PC-9 (cell line): ENCODE data around the gene PTGR3. TPM values are rescaled to one million over a fixed set of nuclear protein-coding genes. Genes with fewer than 3 reads are reported as not detected.

Experiments used
- BruUV-seq: library from RNA; stranded (reverse); fragments of 400-500 nt; replicated peaks from 2 replicates; lab custom pipeline; 2021; lab: Mats Ljungman, UMichigan
- CTCF ChIA-PET: fragments of 300-600 bp; sonication (Branson Sonifier 250); formaldehyde crosslinking; loops from one replicate; lab custom pipeline; 2022; ENCODE audit warnings: antibody characterized with exemption; lab: Charles Lee
- POLR2A ChIA-PET: fragments of 300-600 bp; sonication (Branson Sonifier 250); formaldehyde crosslinking; loops from one replicate; lab custom pipeline; 2022; ENCODE audit warnings: antibody characterized with exemption; ENCODE audit not compliant: unreplicated experiment; lab: Charles Lee
- DNase-seq, 2 experiments: peaks; one replicate each; pipeline versions ENCODE4 v3.0.0 to v3.0.0-alpha.2; 2015 to 2022; ENCODE audit warnings: mixed read lengths in 1 of 2
- H2AFZ ChIP-seq: fragments of 200-600 bp; sonication (generic); 2 replicates; pipeline ENCODE4 v1.8.1; 2017; ENCODE audit warnings: antibody characterized with exemption
- H3F3A ChIP-seq: fragments of 200-600 bp; sonication (generic); 2 replicates; pipeline ENCODE4 v1.8.1; 2017; ENCODE audit warnings: antibody characterized with exemption, mild to moderate bottlenecking, low read depth; ENCODE audit not compliant: insufficient read depth
- H3K27ac ChIP-seq: fragments of 200-600 bp; sonication (generic); 2 replicates; pipeline ENCODE4 v1.6.1; 2016; ENCODE audit warnings: mixed run types
- H3K27me3 ChIP-seq: fragments of 200-600 bp; sonication (generic); 2 replicates; pipeline ENCODE4 v1.6.1; 2016; ENCODE audit warnings: low read depth, mixed run types; ENCODE audit not compliant: insufficient read depth
- H3K36me3 ChIP-seq: fragments of 200-600 bp; sonication (generic); 2 replicates; pipeline ENCODE4 v1.6.1; 2016; ENCODE audit warnings: low read depth, mixed run types
- H3K4me1 ChIP-seq: fragments of 200-600 bp; sonication (generic); replicated peaks from 2 replicates; pipeline ENCODE4 v1.6.1; 2016; ENCODE audit warnings: mixed run types; ENCODE audit not compliant: insufficient read depth
- H3K4me2 ChIP-seq: fragments of 200-600 bp; sonication (generic); 2 replicates; pipeline ENCODE4 v1.6.1; 2017; ENCODE audit warnings: mixed run types
- H3K4me3 ChIP-seq: fragments of 200-600 bp; sonication (generic); 2 replicates; pipeline ENCODE4 v1.6.1; 2016; ENCODE audit warnings: mixed run types
- H3K79me2 ChIP-seq: fragments of 200-600 bp; sonication (generic); 2 replicates; pipeline ENCODE4 v1.6.1; 2017; ENCODE audit warnings: low read depth, mixed run types
- H3K9me2 ChIP-seq: fragments of 200-600 bp; sonication (generic); 2 replicates; pipeline ENCODE4 v1.8.1; 2017; ENCODE audit warnings: mild to moderate bottlenecking; ENCODE audit not compliant: insufficient read depth
- H3K9me3 ChIP-seq: fragments of 200-600 bp; sonication (generic); 2 replicates; pipeline ENCODE4 v1.8.1; 2016; ENCODE audit warnings: low read depth; ENCODE audit not compliant: insufficient read depth
- H4K20me1 ChIP-seq: fragments of 200-600 bp; sonication (generic); 2 replicates; pipeline ENCODE4 v1.8.1; 2017; ENCODE audit not compliant: insufficient read depth
- EZH2 ChIP-seq: fragments of 200-600 bp; sonication (generic); IDR thresholded peaks from 2 replicates; pipeline ENCODE4 v1.8.0; 2017; ENCODE audit warnings: antibody characterized with exemption, low read depth
- intact Hi-C: fragments of 100-400 bp; cut with micrococcal nuclease; formaldehyde crosslinking; loops from one replicate; pipeline ENCODE4 v1.10.0; 2022; ENCODE audit not compliant: unreplicated experiment
- total RNA-seq: library from RNA; stranded (reverse); gene quantifications from 2 replicates; pipeline ENCODE4 v1.2.3, GENCODE V29; 2021
- TF ChIP-seq, protein P1 (sequence below): fragments of 200-600 bp; sonication (generic); conservative IDR thresholded peaks from 2 replicates; pipeline ENCODE4 v1.6.1; 2017; ENCODE audit warnings: mixed run types, antibody characterized with exemption, mild to moderate bottlenecking, moderate library complexity

PTGR3 gene
- total RNA-seq, 1 experiment from 2014 or later = 38.4 TPM

DNA sequence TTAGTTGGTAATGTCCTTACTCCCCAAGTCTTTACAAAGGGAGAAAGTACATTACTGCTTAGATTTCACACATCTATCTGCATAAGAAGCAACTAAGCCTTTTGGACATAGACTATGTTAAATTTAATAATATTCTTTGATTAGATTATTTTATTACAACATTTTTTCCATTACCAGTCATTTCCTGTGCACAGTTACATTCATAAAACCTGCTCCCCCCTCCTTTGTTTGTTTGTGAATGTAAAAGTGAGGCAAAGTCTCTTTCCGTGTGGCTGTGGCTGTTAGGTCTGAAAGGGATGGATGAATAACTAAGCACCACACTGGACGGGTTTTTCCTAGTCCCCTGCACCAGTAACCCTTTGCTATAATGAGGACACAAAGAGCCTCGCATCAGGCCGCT, 9.6 kb downstream of the PTGR3 start:
- H3K4me2 ChIP-seq = no peak overlapping the region

DNA sequence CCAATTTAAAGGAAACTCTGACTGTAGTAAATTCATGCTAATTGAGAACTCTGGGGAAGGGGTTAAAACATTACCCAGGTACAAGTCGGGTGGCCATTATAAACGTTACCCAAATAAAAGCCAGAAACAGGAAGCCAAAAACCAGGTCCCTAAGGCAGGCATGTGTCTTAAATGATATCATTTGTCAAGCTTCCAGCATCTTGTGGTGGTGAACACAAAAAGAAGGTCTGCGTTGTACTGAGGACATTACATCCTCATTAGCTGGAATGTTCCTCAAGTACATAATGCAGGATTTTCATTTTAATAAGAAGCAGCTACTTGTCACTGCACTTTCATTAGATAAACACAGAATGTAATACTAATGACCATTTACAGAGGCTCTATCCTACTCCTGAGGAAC, 10.9 kb downstream of the PTGR3 start:
- H4K20me1 ChIP-seq = 0 out of 2 replicates have a peak, but pooled peaks cover 4% of the 10 kb centered on the region
- DNase-seq = no peak
- peaks cover 3% of the 10 kb centered on the region; the same call in 1 of the 2 replicates for H3K79me2 ChIP-seq
- no peaks in the 10 kb centered on the region for H3K27me3 ChIP-seq
- BruUV-seq = no TSS peak
- H3K4me3 ChIP-seq = no peak overlapping the region
- no peaks in the 10 kb centered on the region for H3K9me3 ChIP-seq
- peaks cover 9% of the 10 kb centered on the region; the same call in 1 of the 2 replicates for H3K36me3 ChIP-seq
- ChIA-PET CTCF (no interaction called here), POLR2A (no interaction called here)
- H3K9me2 ChIP-seq = no peaks in the 10 kb centered on the region
- no peaks in the 10 kb centered on the region for H3F3A ChIP-seq
- H3K4me2 ChIP-seq = no peak overlapping the region
- no peak overlapping the region for H3K27ac ChIP-seq
- H2AFZ ChIP-seq = no peak overlapping the region
- intact Hi-C loops = no loop called here
- TF ChIP-seq EZH2 = no peak
- TF ChIP-seq, protein P1, sequence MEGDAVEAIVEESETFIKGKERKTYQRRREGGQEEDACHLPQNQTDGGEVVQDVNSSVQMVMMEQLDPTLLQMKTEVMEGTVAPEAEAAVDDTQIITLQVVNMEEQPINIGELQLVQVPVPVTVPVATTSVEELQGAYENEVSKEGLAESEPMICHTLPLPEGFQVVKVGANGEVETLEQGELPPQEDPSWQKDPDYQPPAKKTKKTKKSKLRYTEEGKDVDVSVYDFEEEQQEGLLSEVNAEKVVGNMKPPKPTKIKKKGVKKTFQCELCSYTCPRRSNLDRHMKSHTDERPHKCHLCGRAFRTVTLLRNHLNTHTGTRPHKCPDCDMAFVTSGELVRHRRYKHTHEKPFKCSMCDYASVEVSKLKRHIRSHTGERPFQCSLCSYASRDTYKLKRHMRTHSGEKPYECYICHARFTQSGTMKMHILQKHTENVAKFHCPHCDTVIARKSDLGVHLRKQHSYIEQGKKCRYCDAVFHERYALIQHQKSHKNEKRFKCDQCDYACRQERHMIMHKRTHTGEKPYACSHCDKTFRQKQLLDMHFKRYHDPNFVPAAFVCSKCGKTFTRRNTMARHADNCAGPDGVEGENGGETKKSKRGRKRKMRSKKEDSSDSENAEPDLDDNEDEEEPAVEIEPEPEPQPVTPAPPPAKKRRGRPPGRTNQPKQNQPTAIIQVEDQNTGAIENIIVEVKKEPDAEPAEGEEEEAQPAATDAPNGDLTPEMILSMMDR = no peak
- no peaks in the 10 kb centered on the region for H3K4me1 ChIP-seq

More for the DNA sequence above, 9.6 kb downstream of the PTGR3 start:
- no peaks in the 10 kb centered on the region for H3K27me3 ChIP-seq
- TF ChIP-seq, protein P1 = no peak
- TF ChIP-seq EZH2 = no peak
- BruUV-seq = no TSS peak
- no peak overlapping the region for H3K4me3 ChIP-seq
- no peak overlapping the region for H2AFZ ChIP-seq
- H3K27ac ChIP-seq = no peak overlapping the region
- intact Hi-C loops = no loop called here
- no peaks in the 10 kb centered on the region for H3K9me3 ChIP-seq
- no peaks in the 10 kb centered on the region for H3K4me1 ChIP-seq
- H3K36me3 ChIP-seq = peaks cover 9% of the 10 kb centered on the region; the same call in 1 of the 2 replicates
- H3F3A ChIP-seq = no peaks in the 10 kb centered on the region
- peaks cover 11% of the 10 kb centered on the region; the same call in 1 of the 2 replicates for H4K20me1 ChIP-seq
- no peaks in the 10 kb centered on the region for H3K9me2 ChIP-seq
- POLR2A ChIA-PET = no interaction called here
- no peak for DNase-seq
- peaks cover 16% of the 10 kb centered on the region for H3K79me2 ChIP-seq
- CTCF ChIA-PET = no interaction called here

DNA sequence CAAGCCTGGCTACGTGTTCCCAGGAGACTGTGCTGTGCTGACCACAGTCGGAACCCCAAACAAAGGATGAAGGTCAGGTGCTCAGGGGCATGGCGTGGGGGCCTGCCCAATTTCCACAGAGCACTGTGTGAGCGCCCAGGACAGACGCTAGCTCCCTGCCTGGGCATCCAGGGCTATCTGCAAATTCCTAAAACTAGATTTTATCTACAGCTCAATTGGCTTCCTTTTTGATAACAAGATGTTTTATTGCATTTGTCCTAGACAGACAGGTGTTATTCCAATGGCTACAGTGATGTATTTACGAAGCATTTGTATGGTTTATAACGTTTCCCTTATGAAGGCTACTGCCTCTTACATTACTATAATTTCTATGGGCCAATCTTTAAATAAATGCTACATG, 16.0 kb downstream of the PTGR3 start:
- CTCF ChIA-PET = no interaction called here
- intact Hi-C loops = no loop called here
- no peaks in the 10 kb centered on the region for H3K27me3 ChIP-seq
- H3K27ac ChIP-seq = no peak overlapping the region
- no peak overlapping the region for H2AFZ ChIP-seq
- no peak overlapping the region for H3K4me2 ChIP-seq
- H3K9me3 ChIP-seq = no peaks in the 10 kb centered on the region
- TF ChIP-seq, protein P1 = no peak
- TF ChIP-seq EZH2 = no peak
- H4K20me1 ChIP-seq = no peaks in the 10 kb centered on the region
- DNase-seq = no peak
- H3K36me3 ChIP-seq = no peaks in the 10 kb centered on the region
- POLR2A ChIA-PET = no interaction called here
- no peaks in the 10 kb centered on the region for H3F3A ChIP-seq
- no peaks in the 10 kb centered on the region for H3K79me2 ChIP-seq
- no peak overlapping the region for H3K4me3 ChIP-seq
- H3K4me1 ChIP-seq = no peaks in the 10 kb centered on the region
- BruUV-seq = no TSS peak
- no peaks in the 10 kb centered on the region for H3K9me2 ChIP-seq
